GM18508 (cell line): ENCODE measurements around the gene MPRIP.

Source experiments
- ATAC-seq: cut with Tn5 transposase; IDR thresholded peaks from one replicate; pipeline ENCODE4 v1.9.1; 2021; ENCODE audit warnings: moderate number of reproducible peaks; ENCODE audit not compliant: insufficient read depth, unreplicated experiment

The MPRIP gene

GRCh38 chr17:17242246-17242645, 200.0 kb downstream of the MPRIP start:
- no peak for ATAC-seq
